RKO (cell line): ENCODE results near the gene ITGB7.

Experiments
- DNase-seq: peaks from one replicate; pipeline ENCODE4 v3.0.0-alpha.2; 2016; ENCODE audit warnings: low spot score

The ITGB7 gene, protein sequence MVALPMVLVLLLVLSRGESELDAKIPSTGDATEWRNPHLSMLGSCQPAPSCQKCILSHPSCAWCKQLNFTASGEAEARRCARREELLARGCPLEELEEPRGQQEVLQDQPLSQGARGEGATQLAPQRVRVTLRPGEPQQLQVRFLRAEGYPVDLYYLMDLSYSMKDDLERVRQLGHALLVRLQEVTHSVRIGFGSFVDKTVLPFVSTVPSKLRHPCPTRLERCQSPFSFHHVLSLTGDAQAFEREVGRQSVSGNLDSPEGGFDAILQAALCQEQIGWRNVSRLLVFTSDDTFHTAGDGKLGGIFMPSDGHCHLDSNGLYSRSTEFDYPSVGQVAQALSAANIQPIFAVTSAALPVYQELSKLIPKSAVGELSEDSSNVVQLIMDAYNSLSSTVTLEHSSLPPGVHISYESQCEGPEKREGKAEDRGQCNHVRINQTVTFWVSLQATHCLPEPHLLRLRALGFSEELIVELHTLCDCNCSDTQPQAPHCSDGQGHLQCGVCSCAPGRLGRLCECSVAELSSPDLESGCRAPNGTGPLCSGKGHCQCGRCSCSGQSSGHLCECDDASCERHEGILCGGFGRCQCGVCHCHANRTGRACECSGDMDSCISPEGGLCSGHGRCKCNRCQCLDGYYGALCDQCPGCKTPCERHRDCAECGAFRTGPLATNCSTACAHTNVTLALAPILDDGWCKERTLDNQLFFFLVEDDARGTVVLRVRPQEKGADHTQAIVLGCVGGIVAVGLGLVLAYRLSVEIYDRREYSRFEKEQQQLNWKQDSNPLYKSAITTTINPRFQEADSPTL

DNA sequence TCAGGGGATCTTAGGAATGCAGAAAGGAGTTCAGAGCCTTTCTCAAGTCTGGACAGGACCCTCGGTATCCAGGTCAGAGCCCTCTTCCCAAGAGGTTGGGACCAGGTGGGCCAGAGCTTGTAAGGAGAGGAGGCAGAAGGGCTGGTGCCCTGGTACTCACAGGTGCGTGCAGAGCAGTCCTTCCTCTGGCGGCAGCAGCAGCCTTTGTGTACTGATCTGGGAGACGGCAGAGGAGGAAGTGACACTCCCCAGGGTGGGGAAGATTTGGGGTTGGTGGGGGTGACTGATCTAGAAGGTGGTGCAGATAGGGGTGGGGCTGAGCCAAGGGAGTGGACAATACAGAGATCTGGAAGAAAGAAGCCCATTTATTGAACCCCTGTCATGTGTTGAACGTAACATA is at the start of gene ITGB7:
TSS of gene ITGB7 (minus strand) at position 210 of the 400 bp plus-strand sequence. CDS start 6,808 bp downstream, outside the sequence.
- DNase-seq: no peak

DNA sequence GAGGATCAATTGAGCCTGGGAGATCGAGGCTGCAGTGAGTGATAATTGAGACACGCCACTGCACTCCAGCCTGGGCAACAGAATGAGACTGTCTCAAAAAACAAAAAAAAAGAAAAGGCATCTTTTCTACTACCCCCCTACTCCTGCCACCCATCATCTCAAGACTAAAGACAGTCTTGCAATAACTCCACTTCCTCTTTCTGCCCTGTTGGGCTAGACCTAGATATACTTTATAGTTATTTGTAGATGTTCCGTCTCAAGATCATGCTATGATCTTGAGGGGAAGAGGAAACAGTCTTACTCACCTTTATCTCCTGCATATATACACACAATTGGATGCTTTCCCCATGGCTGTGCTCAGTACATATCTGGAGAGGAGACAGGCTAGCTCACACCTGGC is 48.9 kb upstream of the ITGB7 start:
- DNase-seq: no peak

DNA sequence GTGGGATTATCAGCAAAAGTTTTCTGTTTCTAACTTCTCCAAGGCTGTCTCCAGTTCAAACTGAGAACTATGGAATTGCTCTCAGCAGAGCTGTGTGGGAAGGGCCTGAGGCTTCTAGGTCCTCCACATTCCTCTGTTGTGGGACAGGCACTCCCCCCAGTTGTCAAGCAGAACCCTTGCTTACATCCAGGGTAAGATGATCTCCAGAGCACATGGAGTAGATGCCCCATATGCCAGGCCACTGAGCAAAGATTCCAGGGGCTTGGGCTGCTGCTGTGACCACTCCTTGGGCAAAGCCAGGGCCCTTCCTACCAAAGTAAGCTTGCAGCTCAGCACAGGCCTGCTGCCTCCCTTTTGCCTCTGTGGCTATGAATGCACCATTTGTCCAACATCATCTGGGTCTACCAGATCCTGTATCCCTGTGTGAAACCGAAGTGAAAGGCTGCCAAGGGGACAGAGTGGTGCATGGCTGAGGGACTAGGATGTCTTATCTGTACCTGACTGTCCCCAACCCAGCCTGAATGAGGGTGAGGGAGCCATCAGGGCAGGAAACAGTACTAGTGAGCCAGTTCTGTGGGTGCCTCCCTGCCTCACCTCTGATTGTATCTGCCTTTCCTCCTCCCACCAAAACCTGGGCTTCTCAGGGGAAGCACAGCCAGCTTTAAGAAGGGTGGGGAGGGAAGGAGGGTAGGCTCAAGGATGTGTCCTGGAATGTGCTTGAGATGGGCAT is 47.9 kb upstream of the ITGB7 start:
- DNase-seq: no peak

DNA sequence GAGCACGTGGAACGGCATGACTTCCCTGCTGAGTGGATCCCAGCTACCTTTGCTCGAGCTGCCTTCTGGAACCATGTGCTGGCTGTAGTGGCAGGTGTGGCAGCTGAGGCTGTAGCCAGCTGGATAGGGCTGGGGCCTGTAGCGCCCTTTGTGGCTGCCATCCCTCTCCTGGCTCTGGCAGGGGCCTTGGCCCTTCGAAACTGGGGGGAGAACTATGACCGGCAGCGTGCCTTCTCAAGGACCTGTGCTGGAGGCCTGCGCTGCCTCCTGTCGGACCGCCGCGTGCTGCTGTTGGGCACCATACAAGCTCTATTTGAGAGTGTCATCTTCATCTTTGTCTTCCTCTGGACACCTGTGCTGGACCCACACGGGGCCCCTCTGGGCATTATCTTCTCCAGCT is 46.2 kb upstream of the ITGB7 start:
- no peak for DNase-seq

DNA sequence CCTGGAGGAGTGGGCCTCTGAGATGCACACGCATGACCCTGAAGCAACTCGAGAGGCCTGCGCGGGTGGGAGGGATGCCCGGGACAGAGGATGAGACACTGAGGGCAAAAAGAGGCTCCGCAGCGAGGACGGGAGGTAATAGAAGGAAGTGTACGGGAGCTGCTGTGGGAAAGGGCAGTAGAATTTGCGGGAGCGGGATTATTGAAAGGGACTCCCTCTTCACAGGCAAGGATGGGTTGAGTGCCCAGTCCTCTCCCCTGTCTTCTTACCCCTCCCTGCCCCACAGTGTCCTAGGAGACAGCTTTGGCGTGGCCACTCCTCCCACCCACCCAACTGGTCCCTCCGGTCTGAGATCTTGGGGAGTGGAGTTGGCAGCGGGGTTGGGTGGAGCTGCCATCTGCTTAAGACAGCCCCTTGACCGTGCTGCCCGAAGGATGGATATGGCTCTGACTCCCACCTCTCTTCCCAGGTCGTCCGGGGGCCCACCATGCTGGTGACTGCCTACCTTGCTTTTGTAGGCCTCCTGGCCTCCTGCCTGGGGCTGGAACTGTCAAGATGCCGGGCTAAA is 45.4 kb upstream of the ITGB7 start:
- peak; percentile 31 for DNase-seq

DNA sequence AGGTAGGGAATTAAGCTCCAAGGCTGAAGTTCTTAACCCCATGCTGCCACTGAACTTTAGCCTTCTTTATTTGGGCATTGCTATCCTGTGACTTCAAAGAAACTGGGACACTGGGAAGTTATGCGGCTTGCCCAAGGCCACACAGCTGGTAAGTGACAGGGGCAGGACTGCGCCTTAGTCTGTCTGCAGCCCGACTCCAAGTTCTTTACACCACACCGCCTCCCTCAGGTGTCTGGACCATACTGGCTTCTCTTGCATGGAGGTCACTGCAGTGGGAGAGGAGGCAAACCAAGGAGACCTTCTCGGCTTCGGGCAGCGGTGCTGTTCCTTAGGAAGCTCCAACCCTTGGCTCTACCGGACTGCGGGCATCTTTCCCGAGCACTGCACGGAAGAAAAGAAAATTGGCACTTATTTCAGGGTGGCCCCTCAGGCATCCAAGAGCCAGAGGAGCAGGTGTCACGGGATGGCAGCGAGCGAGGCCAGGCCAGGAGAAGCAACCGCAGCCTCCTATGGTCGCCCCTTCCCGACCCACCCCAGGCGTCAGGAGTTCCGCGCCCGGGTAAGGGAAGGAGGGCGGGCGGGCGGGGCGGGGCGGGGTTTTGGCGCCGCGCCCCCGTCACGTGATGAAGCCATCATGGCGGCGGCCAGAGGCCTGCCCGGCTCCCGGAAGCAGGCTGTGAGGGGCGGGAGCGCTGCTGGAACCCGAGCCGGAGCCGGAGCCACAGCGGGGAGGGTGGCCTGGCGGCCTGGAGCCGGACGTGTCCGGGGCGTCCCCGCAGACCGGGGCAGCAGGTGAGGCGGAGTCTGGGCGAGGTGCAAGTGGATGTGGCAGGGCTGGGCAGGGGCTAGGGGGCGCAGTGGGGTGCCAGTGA is 44.7 kb upstream of the ITGB7 start:
- peak; percentile 80 for DNase-seq

DNA sequence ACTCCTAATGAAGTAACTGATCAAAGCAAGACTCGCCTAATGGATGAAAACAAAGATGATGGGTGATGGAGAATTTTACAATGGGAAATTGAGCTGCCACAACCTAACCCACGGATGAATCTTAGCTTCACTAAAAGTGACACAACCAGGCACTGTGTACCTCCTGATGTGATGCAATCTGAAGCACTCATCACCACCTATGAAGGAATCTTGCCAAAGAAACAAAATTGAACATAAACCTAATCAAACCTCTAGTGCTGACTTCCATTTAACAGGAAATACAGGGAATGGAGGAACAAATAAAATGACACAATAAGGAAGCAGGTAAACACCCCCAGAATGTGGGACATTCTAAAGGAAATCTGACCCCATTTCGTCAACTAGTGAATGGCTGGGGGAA is 38.2 kb upstream of the ITGB7 start:
- DNase-seq: no peak

DNA sequence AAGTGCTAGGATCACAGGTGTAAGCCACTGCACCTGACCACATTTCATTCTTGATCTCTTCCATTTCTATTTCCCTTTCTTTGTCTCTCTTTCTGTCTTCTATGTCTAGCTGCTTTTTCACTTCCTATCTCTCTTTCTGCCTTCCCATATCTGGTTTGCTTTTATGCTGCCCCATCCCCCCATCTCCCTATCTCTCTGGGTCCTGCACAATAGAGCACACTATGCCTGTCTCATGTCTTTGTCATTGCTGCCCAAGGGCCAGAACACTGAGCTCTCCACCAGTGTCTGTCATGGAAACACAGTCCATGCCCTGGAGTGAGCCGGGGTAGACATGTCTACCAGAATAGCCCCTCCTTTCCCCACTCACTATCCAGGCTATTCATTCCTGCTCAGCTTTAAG is 37.3 kb upstream of the ITGB7 start:
- no peak for DNase-seq

DNA sequence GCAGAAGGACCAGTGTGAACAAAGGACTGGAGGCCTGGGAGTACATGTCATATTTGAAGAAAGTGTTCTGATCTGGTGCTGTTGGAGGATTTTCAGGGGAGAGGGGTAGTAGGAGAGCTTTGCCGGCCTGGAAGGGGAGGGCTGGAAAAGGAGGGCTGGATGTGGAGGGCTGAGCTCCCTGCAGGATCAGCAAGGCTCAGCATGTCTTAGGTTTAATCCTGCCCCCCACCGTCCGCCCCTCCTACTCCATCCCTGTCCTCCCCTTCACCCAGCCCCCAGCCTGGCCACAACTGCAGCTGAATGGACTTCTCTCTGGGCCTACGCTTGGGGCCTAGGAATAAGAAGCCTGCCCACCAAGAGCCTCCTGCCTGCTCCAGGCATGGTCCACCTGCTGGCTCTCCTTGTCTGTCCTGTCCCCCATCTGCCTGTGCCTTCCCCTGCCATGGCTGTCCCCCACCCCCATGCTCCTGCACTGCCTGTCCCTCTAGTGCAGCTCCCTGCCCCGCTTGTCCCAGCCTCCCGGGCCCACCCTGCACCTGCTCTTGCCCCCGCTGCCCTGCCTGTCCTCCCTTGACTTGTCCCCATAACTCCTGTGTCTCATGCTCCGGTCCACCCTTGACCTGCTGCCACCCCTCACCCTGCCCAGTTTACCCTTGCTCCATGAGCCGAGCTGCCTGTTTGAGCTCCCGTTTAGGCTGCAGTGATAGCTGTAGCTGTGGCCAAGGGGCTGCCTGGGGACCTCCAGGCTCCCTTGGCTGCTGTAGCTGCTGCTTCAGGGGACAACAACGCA is 34.8 kb upstream of the ITGB7 start:
- no peak for DNase-seq

DNA sequence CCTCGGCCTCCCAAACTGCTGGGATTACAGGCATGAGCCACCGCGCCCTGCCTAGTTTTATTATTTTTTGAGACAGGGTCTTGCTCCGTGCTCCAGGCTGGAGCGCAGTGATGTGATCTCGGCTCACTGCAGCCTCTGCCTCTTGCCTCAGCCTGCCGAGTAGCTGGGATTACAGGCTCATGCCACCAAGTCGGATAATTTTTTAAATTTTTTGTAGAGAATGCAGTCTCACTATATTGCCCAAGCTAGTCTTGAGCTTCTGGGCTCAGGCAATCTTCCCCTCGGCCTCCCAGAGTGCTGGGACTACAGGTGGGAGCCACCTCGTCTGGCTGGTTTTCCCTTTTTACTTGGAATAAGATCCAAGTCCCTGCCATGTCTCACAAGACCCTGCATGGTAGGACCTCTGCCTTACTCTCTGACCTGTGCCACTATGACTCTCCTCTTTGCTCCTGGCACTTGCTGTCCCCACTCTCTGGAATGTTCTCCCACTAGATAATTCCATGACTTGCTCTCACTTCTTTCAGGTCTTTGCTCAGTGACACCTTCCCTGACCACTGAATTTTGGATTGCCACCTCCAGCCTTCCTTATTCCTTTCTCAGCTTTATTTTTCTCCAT is 32.7 kb upstream of the ITGB7 start:
- no peak for DNase-seq

DNA sequence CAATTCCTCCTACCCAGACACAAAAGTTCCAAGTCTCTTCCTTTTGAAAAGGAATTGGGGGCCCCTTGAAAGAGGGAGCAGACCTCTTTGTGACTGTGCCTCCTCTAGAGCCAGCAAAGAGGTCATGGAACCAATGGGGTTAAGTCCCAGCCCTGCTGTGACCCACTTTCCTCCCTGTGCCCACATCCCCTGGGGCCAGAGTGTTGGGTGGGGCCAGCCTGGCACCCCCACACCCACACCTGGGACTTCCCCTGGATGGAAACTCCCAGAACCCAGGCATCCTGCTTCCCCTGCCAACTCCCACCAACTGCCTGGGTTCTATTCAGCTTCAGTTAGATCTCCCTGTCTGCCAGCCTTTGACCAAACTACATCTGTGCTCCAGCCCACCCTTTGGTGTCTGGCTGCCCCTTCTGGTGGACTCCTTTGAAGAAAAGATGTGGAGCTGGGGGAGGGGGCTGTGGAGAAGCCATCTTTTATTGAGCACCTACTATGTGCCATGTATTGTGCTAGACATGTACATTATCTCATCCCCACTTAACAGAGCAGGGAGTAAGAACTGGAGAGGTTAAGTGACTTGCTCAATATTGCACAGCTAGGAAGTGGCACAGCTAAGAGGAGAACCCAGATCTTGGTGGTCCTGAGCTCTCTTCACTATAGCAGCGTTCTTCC is 29.5 kb upstream of the ITGB7 start:
- DNase-seq: no peak

DNA sequence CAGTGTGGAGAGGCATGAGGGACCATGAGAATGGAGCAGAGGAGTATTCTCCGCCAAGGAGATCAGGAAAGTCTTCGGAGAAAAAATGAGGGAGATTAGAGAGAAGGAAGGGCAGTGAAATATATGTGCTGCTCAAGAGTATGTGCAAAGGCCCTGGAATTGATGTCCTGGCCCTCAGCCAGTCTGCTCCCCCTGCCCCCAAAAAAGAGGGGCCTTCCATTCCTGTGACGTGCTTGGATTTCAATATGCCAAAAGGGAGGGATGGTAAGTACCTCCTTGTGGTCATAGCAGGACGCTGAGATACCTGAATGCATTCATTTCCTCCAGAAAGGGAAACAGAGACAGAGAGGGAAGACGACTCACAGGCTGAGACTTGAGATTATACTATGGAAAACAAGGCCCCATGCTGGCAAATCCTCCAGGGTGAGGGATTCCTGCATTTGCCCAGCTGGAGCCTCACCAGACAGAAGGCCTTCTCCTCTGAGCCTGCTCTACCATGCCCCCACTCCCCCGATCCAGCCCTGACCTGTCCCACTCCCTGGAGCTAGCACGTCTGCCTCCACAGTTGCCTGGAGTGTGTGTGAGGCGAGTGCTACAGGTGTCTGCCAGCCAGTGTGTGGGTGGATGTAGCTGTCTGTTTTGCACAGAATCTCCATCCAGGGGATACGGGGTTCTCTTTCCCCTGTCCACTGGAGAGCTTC is 28.8 kb upstream of the ITGB7 start:
- no peak for DNase-seq

DNA sequence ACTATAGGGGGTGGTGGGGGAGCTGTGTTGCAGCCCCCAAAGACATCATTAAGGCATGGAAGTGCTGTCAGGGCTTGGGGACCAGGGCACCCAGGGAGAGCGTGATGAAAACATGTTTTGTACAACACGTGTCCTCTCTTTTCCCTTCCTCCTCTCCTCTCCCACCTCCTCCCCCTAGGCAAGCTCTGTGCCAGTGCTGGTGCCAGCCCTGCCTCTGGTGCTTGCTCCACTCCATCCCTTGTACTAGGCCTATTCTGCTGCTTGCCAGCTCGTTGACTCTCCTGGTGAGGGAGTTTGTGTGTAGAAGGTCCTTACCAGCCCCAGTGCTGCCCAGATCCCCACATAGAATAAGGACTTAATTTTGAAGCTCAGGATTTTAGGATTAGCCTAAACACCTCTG is 28.1 kb upstream of the ITGB7 start:
- no peak for DNase-seq

DNA sequence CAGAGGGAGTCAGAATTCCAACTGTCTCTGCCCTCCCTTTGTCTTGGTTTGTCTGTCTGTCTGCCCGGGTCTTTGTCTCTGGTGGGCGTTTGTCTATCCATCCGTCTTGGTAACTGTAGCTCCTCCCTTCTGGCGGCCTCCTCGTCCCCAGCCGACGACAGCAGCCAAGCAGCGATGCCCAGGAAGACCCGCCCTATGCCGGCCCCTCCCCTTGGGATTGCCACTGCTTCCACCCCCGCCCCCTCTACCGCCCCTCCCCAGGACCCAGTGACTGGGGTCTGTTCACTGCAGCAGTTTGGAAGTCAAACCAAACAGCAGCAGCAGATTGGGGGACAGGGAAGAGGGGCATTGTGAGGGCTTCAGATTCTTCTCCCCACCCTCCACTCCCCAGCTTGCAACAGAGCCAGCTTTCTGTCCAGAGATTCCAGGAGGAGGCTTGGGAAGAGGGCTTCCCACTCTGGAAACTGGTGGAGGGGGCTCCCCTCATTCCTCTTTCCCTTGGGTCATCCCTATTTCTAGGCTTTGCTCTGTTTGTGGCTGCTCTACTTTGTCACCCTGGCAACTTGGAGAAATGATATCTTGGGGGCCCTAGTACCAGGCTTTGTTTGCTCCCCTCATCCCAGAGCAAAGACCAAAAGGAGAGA is 27.3 kb upstream of the ITGB7 start:
- DNase-seq: no peak

DNA sequence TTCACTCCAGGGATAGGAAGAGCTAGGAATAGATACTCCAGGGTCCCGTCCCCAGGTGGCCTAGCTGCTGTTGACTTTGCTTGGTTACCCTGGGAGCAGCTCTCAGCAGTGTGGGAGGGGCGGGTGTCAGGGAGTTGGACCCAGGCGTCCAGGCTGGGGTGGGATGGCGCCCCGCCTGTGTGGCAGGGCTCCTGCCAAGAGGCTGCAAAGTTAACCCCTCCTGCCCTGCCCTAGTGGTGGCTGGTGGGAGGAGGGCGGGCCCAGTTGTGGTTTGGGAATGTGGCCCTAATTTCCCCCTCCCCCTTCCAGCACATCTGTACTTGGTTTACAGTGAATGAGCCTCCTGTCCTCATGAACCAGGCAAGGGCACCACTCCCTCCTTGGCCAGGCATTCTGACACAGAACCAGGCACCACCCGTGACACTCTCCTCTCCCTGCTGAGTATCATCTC is 26.6 kb upstream of the ITGB7 start:
- no peak for DNase-seq

DNA sequence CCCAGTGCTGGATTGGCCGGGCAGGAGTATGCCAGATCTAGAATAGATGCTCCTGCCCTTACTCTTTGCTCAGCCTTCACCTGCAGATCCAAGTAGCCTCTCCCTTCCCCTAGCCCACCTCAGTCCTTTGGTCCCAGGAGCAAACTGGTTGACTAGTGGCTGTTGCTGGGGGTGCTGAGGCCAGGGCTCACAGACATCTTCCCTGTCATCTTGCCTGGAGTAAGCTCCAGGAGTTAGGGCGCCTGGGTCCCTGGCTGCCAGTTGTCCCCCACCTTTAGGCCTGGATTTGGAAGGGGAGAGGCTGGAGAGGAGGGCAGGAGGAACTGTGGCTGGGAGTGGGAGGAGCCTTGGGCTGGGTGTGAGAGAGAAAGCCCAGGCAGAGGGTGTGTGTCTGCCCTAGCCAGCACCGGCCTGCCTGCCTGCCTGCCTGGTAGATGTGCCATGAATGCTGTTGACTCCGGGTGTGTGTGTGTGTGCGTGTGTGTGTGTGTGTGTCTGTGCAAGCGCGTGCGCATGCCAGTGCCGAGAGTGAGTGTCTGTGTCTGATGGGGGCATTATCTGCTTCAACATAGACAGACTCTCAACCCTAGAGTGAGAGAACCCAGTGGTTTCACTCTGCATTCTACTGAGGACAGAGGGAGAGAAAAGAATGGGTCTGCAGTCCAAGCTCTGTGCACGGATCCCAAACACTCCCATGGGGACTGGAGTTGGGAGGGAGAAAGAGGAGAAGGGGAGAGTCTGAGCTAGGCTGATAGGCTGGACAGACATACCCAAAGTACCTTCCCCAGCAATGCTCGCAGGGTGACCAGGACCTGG is 25.8 kb upstream of the ITGB7 start:
- DNase-seq: no peak

DNA sequence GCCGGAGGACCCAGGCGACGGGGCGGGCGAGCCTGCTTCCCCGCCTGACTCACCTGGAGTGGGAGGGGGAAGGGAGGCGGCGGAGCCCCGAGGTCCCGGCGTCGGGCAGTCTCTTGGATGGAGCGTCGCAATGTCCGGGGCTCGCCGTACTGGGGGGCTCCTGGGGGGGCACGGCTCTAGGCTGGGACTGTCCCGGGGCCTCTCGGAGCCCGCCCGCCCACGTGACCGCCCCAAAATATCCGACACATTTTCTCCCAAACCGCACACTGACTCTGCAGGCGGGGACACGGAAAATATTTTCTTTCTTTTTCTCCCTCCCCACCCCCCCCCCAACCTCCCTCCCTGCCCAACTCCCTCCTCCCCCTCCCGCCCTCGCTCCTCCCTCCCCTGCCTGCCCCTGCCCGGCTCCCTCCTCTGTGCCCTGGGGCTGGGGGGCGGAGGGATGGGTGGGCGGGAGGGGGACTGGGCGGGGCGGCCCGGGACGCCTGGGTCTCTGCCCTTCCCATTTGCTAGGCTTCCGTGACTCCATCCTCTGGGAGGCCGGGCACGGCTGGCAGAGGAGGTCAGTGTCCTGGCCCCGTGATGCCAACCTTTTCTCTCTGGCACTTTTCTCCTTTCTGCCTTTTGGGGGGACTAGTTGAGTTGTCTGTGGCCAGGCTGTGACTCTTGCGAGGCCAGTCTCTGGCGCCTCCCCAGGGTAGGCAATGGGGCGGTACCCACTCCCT is 25.0 kb upstream of the ITGB7 start, which contains the start of gene RARG:
TSS of gene RARG (minus strand) at position 289 of the 725 bp plus-strand sequence. CDS start 4,664 bp downstream, outside the sequence.
- DNase-seq: peak; percentile 57
